Bronchial epithelial cell (primary cell): ENCODE data around the gene S100B. TPM values are rescaled to one million over a fixed set of nuclear protein-coding genes. Genes with fewer than 3 reads are reported as not detected.

Source experiments
- DNase-seq: peaks from one replicate; pipeline ENCODE4 v3.0.0-alpha.2; 2010; ENCODE audit warnings: low read depth
- FAIRE-seq: peaks from 2 replicates; lab custom pipeline; 2011; peaks lifted over from hg19 to GRCh38; lab: Jason Lieb, UNC
- H3K27me3 ChIP-seq: 2 replicates; pipeline ENCODE4 v1.5.1; 2011; ENCODE audit warnings: low read length; ENCODE audit not compliant: control insufficient read depth, insufficient read depth
- H3K36me3 ChIP-seq: 2 replicates; pipeline ENCODE4 v1.5.1; 2011; ENCODE audit warnings: low read length; ENCODE audit not compliant: control insufficient read depth, insufficient read depth
- H3K4me3 ChIP-seq: 2 replicates; pipeline ENCODE4 v1.5.1; 2011; ENCODE audit warnings: mild to moderate bottlenecking, low read depth, low read length, control low read depth
- CTCF ChIP-seq: IDR thresholded peaks from 2 replicates; pipeline ENCODE4 v1.5.1; 2011; ENCODE audit warnings: mild to moderate bottlenecking, moderate library complexity, low read length, control low read depth, inconsistent platforms; ENCODE audit not compliant: insufficient read depth, severe bottlenecking
- total RNA-seq: library from RNA; depleted of rRNA; stranded (reverse); fragments of >200 nt; gene quantifications from 2 replicates; pipeline ENCODE4 v1.2.1, GENCODE V29; 2014

Gene S100B
- total RNA-seq, 1 donor from 2014 or later, result not detected

DNA sequence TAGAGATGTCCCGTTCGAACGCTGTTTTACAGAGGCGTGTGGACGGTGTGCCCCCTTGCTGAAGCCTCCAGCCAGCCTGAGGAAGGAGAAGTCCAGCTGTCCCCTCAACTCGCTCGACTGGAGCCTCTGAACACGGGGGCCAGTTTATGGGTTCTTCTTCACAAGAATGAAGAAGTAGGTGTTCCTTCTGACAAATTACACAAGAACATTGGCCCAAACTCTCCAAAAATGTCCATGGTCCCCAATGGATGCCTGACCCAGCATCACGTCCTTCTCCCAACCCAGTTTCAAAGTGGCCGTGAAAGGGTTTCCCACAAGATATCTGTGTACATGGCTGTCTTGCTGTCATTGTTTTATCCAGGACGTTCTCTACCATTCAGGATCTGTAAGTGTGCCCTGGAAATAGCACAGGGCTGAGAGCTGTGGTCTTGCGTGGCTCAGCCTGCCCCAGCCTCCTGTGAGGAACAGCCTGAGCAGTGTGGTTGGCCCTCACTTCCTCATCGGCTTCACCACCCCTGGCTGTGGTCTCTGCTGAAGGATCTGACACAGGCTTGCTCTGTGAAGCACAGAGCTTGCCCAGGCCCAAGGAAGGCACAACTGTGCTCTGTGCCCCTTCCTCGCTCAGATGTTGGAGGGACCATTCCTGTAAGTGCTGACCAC lies 1.0 kb upstream of the S100B start:
- H3K27me3 ChIP-seq, result peaks cover 7% of the 10 kb centered on the region
- DNase-seq (no peak), FAIRE-seq (no peak)
- no peaks in the 10 kb centered on the region for H3K36me3 ChIP-seq
- no peak overlapping the region for H3K4me3 ChIP-seq
- TF ChIP-seq CTCF, result no peak

DNA sequence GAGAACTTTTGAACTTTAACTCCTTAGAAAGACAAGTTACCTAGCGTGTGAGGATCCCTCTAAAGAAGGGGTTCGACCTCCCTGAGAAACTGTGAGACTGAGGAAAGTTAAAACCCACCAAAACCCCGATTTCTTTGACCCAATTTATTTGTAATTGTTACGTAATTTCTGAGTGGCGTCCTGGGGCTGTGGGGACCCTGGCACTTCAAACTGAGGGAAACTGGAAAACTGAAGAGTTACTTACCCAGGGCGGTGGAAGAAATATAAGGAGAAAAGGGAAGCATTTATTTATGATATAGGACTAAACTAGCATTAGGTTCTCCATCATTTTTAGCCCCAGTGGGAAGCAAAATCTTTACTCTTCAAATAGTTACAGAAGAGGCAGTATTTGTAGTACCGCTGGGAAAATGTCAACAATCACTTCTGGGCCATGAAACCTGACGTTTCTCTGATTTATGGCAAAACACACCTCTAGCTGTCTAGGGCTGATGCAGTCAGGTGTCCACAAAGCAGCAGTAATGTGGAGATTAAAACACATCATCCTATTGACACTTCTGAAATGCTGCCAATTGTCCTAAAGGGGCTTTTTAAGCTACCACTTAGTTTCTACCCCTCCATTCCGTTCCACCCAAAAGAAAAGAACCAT lies 430 bp downstream of the S100B start:
- H3K36me3 ChIP-seq, result no peaks in the 10 kb centered on the region
- no peak for FAIRE-seq
- no peak for DNase-seq
- TF ChIP-seq CTCF, result no peak
- peaks cover 7% of the 10 kb centered on the region for H3K27me3 ChIP-seq
- H3K4me3 ChIP-seq, result no peak overlapping the region

- FAIRE-seq (no peak), DNase-seq (no peak)
- peaks cover 7% of the 10 kb centered on the region for H3K27me3 ChIP-seq
- H3K4me3 ChIP-seq, result no peak overlapping the region
- H3K36me3 ChIP-seq, result no peaks in the 10 kb centered on the region
- no peak for TF ChIP-seq CTCF
Observed at GRCh38 chr21:46603228-46603627, 1.7 kb downstream of the S100B start.

DNA sequence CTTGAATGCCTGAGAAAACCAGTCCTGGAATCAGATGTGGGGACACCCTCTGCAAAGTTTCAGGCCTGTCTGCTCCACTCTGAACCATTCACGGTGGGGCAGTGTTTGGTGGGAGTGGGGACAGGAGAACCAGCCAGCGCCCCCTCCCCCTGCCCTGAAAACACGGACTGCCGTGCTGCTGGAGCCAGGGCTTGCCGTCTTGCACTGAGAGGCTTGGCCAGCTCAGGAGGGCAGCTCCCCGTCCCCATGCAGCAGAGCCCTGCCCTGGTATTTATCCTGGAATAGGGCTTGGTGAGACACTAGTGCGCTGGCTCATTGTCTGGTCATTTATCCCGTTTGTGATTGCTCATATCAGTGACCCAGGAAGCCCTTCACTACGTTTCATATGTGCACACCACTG lies 3.9 kb downstream of the S100B start:
- Histone ChIP-seq H3K36me3 (no peaks in the 10 kb centered on the region), H3K4me3 (no peak overlapping the region), H3K27me3 (peaks cover 3% of the 10 kb centered on the region)
- no peak for TF ChIP-seq CTCF
- no peak for DNase-seq
- peak; percentile 47 for FAIRE-seq

DNA sequence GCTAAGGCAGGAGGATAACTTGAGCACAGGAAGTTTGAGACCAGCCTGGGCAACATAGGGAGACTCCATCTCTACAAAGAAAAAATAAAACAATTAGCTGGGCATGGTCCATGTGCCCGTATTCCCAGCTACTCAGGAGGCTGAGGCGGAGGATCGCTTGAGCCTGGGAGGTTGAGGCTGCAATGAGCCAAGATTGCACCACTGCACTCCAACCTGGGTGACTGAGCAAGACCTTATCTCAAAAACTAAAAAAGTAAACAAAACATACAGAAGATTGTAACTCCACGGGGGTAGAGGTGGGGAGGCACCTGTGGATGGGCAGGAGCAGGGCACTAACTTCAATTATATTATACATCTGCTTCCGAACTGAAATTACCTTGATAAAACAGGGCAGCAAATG lies 4.6 kb downstream of the S100B start:
- Histone ChIP-seq H3K36me3 (no peaks in the 10 kb centered on the region), H3K4me3 (no peak overlapping the region), H3K27me3 (peaks cover 3% of the 10 kb centered on the region)
- DNase-seq (no peak), FAIRE-seq (no peak)
- no peak for TF ChIP-seq CTCF
